NCI-H1930 (cell line): Measurements from ENCODE around the gene STMP1.

Experiments used
- DNase-seq, 2 experiments: peaks; one replicate each; lab custom pipeline; 2025; lab: John Stamatoyannopoulos, UW

The STMP1 gene

DNA sequence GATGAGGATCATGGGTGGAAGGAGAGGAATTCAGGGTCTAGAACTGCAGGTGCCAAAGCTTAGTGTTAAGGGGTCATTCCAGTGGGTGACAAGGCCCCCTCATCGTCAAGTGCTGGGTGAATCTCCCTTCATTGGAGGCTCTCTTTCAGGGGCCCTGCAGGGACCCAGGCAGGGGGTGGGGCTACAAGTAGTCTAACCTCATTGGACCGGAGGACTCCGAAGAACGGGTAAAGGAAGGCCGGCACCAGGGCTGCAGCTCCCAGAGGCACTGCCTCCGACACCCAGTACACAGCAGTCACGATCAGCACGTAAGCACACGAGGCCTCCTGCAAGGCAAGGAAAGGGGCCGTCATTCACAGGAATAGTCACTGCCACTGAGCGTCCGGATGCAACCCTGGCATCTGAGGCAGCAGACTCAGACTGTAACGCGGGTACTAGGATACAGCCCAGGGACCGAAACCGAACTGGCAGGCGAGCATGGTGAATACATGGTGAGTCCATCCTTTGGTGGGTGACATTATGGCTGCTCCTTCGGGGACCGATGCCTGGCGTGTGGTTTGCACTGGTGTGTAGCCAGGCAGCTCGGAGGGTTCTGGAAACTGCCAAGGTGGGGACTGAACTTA lies 59.0 kb downstream of the STMP1 start:
- DNase-seq: no peak

DNA sequence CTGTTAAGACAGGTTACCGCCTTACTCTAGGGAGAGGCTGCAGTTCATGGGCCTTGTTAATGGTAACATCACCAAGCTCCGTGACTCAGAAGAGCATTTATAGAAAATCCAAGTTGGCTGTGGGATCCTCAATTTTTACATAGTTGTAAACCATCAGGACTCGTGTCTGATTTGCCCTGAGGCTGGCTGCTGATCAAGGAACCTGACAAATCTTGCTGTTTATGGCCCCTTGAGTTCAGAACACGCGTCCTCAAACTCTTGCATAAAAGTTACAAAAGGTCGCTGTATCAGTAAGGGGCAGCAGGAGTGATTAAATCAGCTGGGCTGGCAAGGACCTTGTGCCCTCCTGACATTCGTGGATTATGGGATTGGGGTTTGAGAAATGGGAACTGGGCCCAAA lies 61.1 kb downstream of the STMP1 start:
- no peak for DNase-seq
